Renal pelvis (tissue), 4 donors: ENCODE data around the gene MUC6. TPM values are rescaled to one million over a fixed set of nuclear protein-coding genes. Genes with fewer than 3 reads are reported as not detected.

ENCODE experiments used
- DNase-seq: peaks from one replicate; pipeline ENCODE4 v3.0.0-alpha.2; 2013
- polyA plus RNA-seq, 3 donors: library from polyadenylated mRNA; unstranded; fragments of 120-200 nt; gene quantifications; one replicate each; pipeline ENCODE4 v1.2.1, GENCODE V29; 2013; ENCODE audit not compliant: insufficient read length in 3 of 3

Gene MUC6
- polyA plus RNA-seq, 3 donors = 25.6 to 35.8 (median 26.2) TPM

- DNase-seq = no peak
Measured at GRCh38 chr11:1012291-1012690, 24.2 kb downstream of the MUC6 start.

DNA sequence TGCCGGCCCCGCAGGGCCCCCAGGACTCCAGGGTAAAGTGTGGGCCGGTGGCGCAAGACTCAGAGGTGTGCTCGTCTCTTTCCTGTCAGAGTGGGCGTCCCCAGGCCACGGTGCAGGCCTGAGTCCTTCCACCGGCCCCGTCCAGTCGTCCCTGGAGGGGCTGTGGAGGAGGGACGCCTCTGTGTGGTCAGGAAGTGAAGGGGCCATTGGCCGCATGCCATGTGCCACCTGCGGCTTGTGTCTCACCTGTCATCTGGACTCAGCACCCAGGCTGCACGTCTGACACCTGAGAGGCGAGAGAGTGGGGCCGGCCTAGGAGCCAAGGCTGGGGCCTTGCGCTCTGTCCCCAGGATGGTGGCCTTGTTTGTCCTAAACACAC is 25.2 kb downstream of the MUC6 start:
- DNase-seq = no peak

DNA sequence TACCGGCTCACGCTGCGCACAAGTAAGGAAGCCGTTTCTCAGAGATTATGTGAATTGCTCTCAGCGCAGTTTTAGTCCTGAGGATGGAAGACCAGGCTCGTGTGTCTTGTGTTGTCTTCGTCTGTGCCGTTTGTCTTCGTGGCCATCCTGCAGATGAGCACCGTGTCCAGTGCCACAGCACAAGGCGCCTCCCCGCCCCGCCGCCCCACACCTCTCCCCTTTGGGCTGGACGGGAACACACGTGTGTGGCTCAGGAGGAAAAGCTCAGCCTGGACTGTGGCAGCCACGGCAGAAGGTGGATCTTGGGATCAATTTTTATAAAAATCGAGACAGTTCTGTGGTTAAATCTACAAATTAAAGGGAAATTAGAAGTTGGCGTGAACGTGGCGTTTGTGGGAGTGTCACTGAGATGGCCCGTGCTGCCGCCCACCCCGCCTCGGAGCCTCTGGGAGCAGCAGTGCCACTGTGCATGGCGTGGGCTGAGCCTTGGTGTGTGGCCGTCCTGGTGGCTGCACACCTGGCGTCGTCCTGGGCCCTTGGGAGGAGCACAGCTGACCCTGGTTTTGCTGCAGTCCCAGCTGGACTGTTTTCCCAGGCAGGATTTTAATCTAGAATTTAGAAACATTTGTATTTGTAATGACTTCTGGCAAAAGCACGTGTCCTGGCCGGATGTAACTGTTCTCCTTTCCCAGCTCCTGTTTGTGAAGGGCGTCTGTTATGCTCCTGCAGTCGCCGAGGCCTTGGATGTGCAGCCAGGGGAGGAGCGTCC is 25.8 kb downstream of the MUC6 start:
- no peak for DNase-seq

DNA sequence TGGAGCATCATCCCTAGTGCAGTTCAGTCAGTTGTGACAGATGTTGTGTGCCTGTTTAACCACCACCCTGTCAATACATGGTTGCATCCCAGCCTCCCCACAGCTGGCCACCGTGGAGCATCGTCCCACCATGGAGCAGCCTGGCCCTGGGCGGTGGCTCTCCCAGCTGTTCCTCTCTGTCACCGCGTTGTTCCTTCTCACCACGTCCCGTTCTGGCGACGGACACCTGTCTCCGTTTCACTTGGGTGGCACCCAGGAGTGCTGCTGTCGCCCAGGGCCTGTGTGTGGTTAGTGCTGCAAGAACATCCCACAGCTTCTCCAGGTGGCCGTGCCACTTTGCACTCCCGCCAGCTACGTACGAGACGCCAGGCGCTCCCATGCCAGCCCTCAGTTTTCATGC is 26.5 kb downstream of the MUC6 start:
- DNase-seq = no peak

- DNase-seq = no peak
Measured at GRCh38 chr11:1009371-1009770, 27.1 kb downstream of the MUC6 start.

DNA sequence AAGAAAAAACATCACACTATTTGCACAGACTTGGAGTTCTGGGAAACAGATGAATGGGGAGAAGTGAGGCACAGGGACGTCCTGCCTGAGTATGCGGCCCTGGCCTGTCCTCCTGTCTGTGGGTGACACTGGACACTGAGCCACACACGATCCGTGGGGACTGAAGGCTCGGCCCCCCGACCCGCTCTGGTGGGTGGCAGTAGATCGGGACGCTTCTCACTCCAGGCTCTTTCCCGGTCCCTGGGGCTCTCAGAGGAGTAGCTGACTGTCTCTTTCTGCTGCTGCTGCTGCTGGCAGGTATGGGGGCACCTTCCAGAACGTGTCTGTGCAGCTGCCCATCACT is 27.7 kb downstream of the MUC6 start:
- DNase-seq = no peak

DNA sequence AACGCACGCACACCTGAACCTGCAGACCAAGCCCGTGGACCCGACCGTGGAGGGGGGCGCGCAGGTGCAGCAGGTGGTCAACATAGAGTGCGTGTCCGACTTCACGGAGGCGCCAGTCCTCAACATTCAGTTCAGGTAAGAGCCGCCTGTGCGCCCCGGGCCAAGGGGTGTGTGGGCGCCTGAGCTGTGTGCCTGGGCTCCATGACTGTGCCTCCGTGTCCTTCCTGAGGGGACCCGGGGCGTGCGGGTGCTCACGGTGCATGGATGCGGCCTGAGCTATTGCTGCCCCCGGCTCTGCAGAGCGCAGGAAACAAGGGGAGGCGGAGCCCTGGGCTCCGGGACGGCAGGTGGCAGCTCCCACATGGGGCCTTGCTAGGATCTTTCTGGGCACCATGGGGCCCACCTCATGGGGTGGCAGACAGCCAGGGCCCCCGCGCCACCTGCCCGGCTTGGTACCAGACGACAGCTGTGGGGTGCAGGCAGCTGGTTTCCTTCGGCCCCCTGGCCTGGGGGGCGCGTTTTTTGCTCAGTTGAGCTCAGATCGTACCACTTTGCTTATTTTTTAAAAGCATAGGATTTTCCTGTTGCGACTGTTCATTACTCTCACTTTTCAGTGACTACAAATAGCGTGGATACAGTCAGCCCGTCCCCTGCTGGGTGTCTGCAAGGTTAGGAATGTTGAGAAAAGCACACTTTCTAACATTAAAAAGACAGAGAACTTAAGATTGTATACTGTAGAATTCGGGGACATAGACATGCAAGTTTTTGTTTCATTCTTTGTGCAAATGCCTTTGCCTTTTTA is 28.3 kb downstream of the MUC6 start:
- no peak for DNase-seq

- DNase-seq = no peak
Measured at GRCh38 chr11:1007279-1007678, 29.2 kb downstream of the MUC6 start.

DNA sequence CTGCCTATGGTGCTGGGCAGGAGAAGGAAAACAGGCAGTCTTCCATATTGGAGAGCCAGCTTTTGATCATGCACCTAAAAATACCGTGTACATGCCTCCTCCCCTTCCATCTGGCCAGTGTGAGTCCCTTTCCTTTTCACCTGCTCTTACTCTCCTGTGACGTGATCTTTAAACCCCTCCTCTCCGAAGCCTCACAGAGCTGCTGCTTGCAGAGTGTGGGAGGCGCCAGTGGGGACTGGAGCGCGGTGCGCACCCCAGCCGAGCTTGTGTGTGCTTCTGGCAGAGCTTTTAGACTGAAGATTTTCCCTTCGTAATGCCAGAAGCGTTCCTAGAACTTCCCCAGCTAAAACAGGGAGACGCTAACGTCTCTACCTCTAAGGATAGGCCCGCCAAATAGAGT is 29.8 kb downstream of the MUC6 start:
- peak; percentile 63 for DNase-seq

DNA sequence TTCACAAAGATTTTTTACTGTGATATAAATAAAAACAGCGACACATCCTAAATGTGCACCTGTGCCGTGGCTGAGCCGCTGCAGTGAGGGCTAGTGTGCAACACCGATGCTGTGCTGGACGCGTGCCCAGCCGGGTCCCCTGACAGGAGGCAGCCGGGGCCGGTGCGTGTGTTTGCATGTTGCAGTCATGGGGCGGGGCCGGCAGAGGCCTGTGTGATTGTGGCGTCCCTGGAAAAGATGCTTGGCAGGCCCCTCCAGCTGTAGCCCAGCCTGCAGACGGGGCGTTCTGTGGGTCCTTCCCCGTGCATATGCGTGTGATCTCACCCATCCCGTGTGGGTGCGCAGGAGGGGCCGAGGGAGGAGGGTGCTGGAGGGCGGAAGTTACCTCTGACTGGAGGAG is 30.6 kb downstream of the MUC6 start:
- no peak for DNase-seq

GRCh38 chr11:1003159-1003558 is 33.4 kb downstream of the MUC6 start:
- DNase-seq = no peak

GRCh38 chr11:1002406-1002984 is 34.0 kb downstream of the MUC6 start:
- DNase-seq = no peak

GRCh38 chr11:1001617-1002405 is 34.7 kb downstream of the MUC6 start:
- DNase-seq = no peak

GRCh38 chr11:1000357-1001278 is 35.9 kb downstream of the MUC6 start:
- peak; percentile 86 for DNase-seq

DNA sequence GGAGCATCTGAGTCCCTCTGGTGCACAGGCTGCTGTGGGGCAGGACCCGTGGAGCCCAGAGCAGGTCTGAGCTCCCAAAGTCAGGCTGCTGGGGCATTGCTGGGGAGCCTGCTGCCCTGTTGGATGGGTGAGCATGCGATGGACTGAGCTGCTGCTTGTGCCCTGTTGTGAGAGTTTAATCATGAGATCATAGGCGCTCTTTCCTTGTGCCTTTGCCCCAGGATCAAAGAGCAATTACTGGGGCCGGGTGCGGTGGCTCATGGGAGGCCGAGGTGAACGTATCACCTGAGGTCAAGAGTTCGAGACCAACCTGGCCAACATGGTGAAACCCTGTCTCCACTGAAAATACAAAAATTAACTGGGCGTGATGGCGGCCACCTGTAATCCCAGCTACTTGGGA is 37.5 kb downstream of the MUC6 start:
- DNase-seq = no peak

GRCh38 chr11:997907-998306 is 38.6 kb downstream of the MUC6 start:
- no peak for DNase-seq

GRCh38 chr11:996681-997080 is 39.8 kb downstream of the MUC6 start:
- DNase-seq = no peak

- DNase-seq = peak; percentile 92
Measured at GRCh38 chr11:995752-996420, 40.6 kb downstream of the MUC6 start.

- DNase-seq = no peak
Measured at GRCh38 chr11:995044-995751, 41.3 kb downstream of the MUC6 start.

DNA sequence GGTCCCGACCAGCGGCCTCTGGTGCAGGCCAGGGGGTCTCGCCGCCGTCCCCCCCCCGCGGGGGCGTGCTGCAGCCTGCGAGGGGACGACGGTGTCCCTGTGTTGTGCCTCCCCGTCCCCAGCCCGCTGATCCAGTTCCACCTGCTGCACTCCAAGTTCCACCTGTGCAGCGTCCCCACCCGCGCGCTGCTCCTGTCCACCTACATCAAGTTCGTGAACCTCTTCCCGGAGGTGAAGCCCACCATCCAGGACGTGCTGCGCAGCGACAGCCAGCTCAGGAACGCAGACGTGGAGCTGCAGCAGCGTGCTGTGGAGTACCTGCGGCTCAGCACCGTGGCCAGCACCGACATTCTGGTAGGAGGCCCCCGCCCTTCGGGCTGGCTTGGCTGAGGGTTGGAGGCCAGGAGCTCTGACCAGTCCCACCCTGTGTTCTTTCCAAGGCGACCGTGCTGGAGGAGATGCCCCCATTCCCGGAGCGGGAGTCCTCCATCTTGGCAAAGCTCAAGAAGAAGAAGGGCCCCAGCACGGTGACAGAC is 42.8 kb downstream of the MUC6 start:
- no peak for DNase-seq
